Measurements from ENCODE around the gene WDR88. TPM values are rescaled to one million over a fixed set of nuclear protein-coding genes. Genes with fewer than 3 reads are reported as not detected.

Gene WDR88
- total RNA-seq, 4 donors from 2014 or later, result not detected

DNA sequence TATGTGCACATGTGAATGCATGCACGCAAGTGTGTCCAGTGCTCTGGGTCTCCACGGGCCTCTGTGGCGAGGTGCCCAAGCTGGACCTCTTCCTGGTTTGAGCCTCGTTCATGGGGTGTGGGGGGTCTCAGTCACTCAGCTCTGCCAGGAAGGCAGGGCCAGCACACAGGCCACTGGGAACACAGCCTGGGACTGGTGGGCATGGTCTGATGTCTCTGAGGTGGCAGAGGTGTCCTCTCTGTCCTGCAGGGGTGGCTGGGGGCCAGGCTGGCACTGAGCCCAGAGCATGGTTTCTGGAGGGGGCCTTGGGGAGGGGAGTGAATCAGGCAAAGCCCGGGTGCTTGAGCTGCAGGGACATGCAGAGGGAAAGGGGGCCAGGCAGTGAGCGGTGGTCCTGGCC, 71.6 kb downstream of the WDR88 start:
- H3K36me3 ChIP-seq, result peaks cover 3 to 72% (median 54%) of the 10 kb centered on the region in 4 donors
- no peak for DNase-seq (ENCODE audit: extremely low spot score)
- no peak for TF ChIP-seq POLR2A (IDR thresholded peaks at IDR 0.05; ENCODE audit: low read depth)
- TF ChIP-seq POLR2AphosphoS5 (IDR thresholded peaks at IDR 0.05), result no peak
- TF ChIP-seq, protein P1, sequence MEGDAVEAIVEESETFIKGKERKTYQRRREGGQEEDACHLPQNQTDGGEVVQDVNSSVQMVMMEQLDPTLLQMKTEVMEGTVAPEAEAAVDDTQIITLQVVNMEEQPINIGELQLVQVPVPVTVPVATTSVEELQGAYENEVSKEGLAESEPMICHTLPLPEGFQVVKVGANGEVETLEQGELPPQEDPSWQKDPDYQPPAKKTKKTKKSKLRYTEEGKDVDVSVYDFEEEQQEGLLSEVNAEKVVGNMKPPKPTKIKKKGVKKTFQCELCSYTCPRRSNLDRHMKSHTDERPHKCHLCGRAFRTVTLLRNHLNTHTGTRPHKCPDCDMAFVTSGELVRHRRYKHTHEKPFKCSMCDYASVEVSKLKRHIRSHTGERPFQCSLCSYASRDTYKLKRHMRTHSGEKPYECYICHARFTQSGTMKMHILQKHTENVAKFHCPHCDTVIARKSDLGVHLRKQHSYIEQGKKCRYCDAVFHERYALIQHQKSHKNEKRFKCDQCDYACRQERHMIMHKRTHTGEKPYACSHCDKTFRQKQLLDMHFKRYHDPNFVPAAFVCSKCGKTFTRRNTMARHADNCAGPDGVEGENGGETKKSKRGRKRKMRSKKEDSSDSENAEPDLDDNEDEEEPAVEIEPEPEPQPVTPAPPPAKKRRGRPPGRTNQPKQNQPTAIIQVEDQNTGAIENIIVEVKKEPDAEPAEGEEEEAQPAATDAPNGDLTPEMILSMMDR (IDR thresholded peaks at IDR 0.05), result no peak
- TF ChIP-seq EP300 (IDR thresholded peaks at IDR 0.05), result no peak
- H3K4me1 ChIP-seq, result no peaks in the 10 kb centered on the region
- H3K4me3 ChIP-seq, result no peak overlapping the region
- H3K27me3 ChIP-seq, result no peaks in the 10 kb centered on the region
- intact Hi-C loops (cut with DNase I), result no loop called here
- no peaks in the 10 kb centered on the region for H3K9me3 ChIP-seq
- no peak overlapping the region for H3K27ac ChIP-seq (replicated peaks in 1 of 4)
- 72% methylated on average over 6 of the region's 6 CpGs for WGBS

DNA sequence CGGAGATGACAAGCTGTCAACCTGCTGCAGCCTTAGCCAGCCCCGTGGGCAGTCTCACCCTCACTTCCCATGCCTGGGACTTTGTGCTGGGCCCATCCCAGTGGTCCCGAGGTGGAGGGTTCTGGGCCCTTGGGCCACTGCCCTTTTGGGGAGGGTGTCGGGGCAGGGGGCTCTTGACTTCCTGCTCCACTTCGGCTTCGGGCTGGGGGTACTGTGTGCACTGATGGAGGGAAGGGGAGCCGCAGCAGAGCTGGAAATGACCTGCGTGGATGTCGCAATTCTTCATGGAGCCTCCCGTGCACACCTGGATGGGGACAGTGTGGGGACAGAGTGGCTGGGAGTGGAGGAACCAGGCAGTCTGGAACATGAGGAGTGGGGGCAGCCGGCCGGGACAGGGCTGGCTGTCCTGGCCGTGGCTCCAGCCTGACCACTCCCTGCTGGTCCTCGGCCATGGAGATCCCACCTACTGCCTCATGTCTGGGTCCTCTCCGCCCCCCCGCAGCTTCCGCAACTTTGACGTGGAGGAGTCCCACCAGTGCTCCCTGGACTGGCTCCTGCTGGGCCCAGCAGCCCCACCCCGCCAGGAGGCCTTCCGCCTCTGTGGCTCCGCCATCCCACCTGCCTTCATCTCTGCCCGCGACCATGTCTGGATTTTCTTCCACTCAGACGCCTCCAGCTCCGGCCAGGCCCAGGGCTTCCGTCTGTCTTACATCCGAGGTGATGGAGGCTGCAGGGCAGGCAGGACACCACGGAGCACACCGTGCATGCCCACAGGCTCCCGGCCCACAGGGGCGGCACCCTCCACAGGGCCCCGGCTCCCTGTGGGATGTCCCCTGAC, 72.4 kb downstream of the WDR88 start:
- Histone ChIP-seq H3K4me3 (no peak overlapping the region), H3K36me3 (peaks cover 3 to 66% (median 49%) of the 10 kb centered on the region in 4 donors), H3K4me1 (no peaks in the 10 kb centered on the region), H3K9me3 (no peaks in the 10 kb centered on the region), H3K27ac (replicated peaks in 1 of 4) (no peak overlapping the region), H3K27me3 (no peaks in the 10 kb centered on the region)
- WGBS, result 90% methylated on average over 15 of the region's 32 CpGs
- TF ChIP-seq, protein P1 (IDR thresholded peaks at IDR 0.05), result no peak
- TF ChIP-seq POLR2A (IDR thresholded peaks at IDR 0.05; ENCODE audit: low read depth), result no peak
- no peak for TF ChIP-seq EP300 (IDR thresholded peaks at IDR 0.05)
- no peak for TF ChIP-seq POLR2AphosphoS5 (IDR thresholded peaks at IDR 0.05)
- DNase-seq (ENCODE audit: extremely low spot score), result no peak
- intact Hi-C loops (cut with DNase I), result no loop called here

DNA sequence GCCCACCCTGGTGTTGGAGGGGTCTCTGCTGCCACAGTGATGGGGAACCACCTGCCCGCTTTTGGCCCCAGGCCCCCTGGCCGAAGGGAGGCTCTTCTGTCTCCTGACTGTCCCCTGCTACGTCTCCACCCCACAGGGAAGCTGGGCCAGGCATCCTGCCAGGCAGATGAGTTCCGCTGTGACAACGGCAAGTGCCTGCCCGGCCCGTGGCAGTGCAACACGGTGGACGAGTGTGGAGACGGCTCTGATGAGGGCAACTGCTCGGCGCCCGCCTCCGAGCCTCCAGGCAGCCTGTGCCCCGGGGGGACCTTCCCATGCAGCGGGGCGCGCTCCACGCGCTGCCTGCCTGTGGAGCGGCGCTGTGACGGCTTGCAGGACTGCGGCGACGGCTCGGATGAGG, 73.2 kb downstream of the WDR88 start:
- no peak overlapping the region for H3K27ac ChIP-seq (replicated peaks in 1 of 4)
- H3K9me3 ChIP-seq, result no peaks in the 10 kb centered on the region
- intact Hi-C loops (cut with DNase I), result no loop called here
- no peaks in the 10 kb centered on the region for H3K27me3 ChIP-seq
- TF ChIP-seq POLR2AphosphoS5 (IDR thresholded peaks at IDR 0.05) (no peak), EP300 (IDR thresholded peaks at IDR 0.05) (no peak), POLR2A (IDR thresholded peaks at IDR 0.05; ENCODE audit: low read depth) (no peak)
- TF ChIP-seq, protein P1 (IDR thresholded peaks at IDR 0.05), result no peak
- WGBS, result 93% methylated on average over 18 of the region's 27 CpGs
- H3K4me3 ChIP-seq, result no peak overlapping the region
- DNase-seq (ENCODE audit: extremely low spot score), result no peak
- H3K4me1 ChIP-seq, result no peaks in the 10 kb centered on the region
- H3K36me3 ChIP-seq, result peaks cover 3 to 63% (median 47%) of the 10 kb centered on the region in 4 donors

DNA sequence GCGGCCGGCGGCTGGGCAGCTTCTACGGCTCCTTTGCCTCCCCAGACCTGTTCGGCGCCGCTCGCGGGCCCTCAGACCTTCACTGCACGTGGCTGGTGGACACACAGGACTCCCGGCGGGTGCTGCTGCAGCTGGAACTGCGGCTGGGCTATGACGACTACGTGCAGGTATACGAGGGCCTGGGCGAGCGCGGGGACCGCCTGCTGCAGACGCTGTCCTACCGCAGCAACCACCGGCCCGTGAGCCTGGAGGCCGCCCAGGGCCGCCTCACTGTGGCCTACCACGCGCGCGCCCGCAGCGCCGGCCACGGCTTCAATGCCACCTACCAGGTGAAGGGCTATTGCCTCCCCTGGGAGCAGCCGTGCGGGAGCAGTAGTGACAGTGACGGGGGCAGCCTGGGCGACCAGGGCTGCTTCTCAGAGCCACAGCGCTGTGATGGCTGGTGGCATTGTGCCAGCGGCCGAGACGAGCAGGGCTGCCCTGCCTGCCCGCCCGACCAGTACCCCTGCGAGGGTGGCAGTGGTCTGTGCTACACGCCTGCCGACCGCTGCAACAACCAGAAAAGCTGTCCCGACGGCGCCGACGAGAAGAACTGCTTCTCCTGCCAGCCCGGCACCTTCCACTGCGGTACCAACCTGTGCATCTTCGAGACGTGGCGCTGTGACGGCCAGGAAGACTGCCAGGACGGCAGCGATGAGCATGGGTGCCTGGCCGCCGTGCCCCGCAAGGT, 73.8 kb downstream of the WDR88 start:
- H3K36me3 ChIP-seq, result peaks cover 3 to 63% (median 47%) of the 10 kb centered on the region in 4 donors
- no peaks in the 10 kb centered on the region for H3K9me3 ChIP-seq
- 96% methylated on average over 9 of the region's 64 CpGs for WGBS
- DNase-seq (ENCODE audit: extremely low spot score), result no peak
- intact Hi-C loops (cut with DNase I), result no loop called here
- H3K4me3 ChIP-seq, result no peak overlapping the region
- H3K27ac ChIP-seq (replicated peaks in 1 of 4), result no peak overlapping the region
- TF ChIP-seq POLR2AphosphoS5 (IDR thresholded peaks at IDR 0.05) (no peak), EP300 (IDR thresholded peaks at IDR 0.05) (no peak), POLR2A (IDR thresholded peaks at IDR 0.05; ENCODE audit: low read depth) (no peak)
- TF ChIP-seq, protein P1 (IDR thresholded peaks at IDR 0.05), result no peak
- H3K4me1 ChIP-seq, result no peaks in the 10 kb centered on the region
- no peaks in the 10 kb centered on the region for H3K27me3 ChIP-seq
